ENCODE data around the gene RNGTT. TPM values are rescaled to one million over a fixed set of nuclear protein-coding genes. Genes with fewer than 3 reads are reported as not detected.

Gene RNGTT
- total and polyA plus RNA-seq, 8 donors = 1.8 to 31.6 (median 5.8) TPM

- no peaks in the 10 kb centered on the region for H3K9me3 ChIP-seq
- DNase-seq = no peak
- intact Hi-C loops (cut with DNase I; ENCODE audit: low total_unique reads) = no loop called here
- no peaks in the 10 kb centered on the region for H3K27me3 ChIP-seq
- peaks cover 0 to 46% (median 35%) of the 10 kb centered on the region in 4 donors for H3K36me3 ChIP-seq
- peaks cover 0 to 12% (median 0%) of the 10 kb centered on the region in 4 donors for H3K4me1 ChIP-seq
- no peak overlapping the region for H3K27ac ChIP-seq
- TF ChIP-seq CTCF (IDR thresholded peaks at IDR 0.05) (no peak), EP300 (IDR thresholded peaks at IDR 0.05) (no peak), POLR2A (IDR thresholded peaks at IDR 0.05) (no peak), POLR2AphosphoS5 (IDR thresholded peaks at IDR 0.05) (no peak)
- no peak overlapping the region for H3K4me3 ChIP-seq
Measured at GRCh38 chr6:88884361-88884760, 79.1 kb downstream of the RNGTT start.

- H3K4me3 ChIP-seq = no peak overlapping the region
- H3K36me3 ChIP-seq = peaks cover 0 to 31% (median 24%) of the 10 kb centered on the region in 4 donors
- H3K4me1 ChIP-seq = peaks cover 0 to 12% (median 0%) of the 10 kb centered on the region in 4 donors
- 86 to 100% (median 97%) methylated on average over 2 of the region's 2 CpGs for WGBS, 5 donors
- no peaks in the 10 kb centered on the region for H3K9me3 ChIP-seq
- TF ChIP-seq POLR2A (IDR thresholded peaks at IDR 0.05) = no peak
- TF ChIP-seq EP300 (IDR thresholded peaks at IDR 0.05) = no peak
- TF ChIP-seq CTCF (IDR thresholded peaks at IDR 0.05) = no peak
- no peak for TF ChIP-seq POLR2AphosphoS5 (IDR thresholded peaks at IDR 0.05)
- DNase-seq = no peak
- no peaks in the 10 kb centered on the region for H3K27me3 ChIP-seq
- H3K27ac ChIP-seq = no peak overlapping the region
- intact Hi-C loops (cut with DNase I; ENCODE audit: low total_unique reads) = no loop called here
Measured at GRCh38 chr6:88882536-88882935, 80.9 kb downstream of the RNGTT start.

- intact Hi-C loops (cut with DNase I; ENCODE audit: low total_unique reads) = no loop called here
- Histone ChIP-seq H3K27ac (no peak overlapping the region), H3K27me3 (no peaks in the 10 kb centered on the region)
Measured at GRCh38 chr6:88881451-88881850, 82.0 kb downstream of the RNGTT start.

GRCh38 chr6:88880021-88880420, 83.4 kb downstream of the RNGTT start:
- Histone ChIP-seq H3K27me3 (no peaks in the 10 kb centered on the region), H3K9me3 (no peaks in the 10 kb centered on the region), H3K36me3 (peaks cover 0 to 5% (median 4%) of the 10 kb centered on the region in 4 donors), H3K4me3 (no peak overlapping the region), H3K4me1 (peaks cover 0 to 12% (median 0%) of the 10 kb centered on the region in 4 donors), H3K27ac (no peak overlapping the region)
- no peak for DNase-seq
- 88 to 94% (median 91%) methylated on average over 2 of the region's 2 CpGs for WGBS, 5 donors
- TF ChIP-seq POLR2AphosphoS5 (IDR thresholded peaks at IDR 0.05) = no peak
- TF ChIP-seq EP300 (IDR thresholded peaks at IDR 0.05) = no peak
- TF ChIP-seq CTCF (IDR thresholded peaks at IDR 0.05) = no peak
- no peak for TF ChIP-seq POLR2A (IDR thresholded peaks at IDR 0.05)
- intact Hi-C loops (cut with DNase I; ENCODE audit: low total_unique reads) = no loop called here

More at GRCh38 chr6:88881451-88881850, 82.0 kb downstream of the RNGTT start:
- no peak for DNase-seq
- Histone ChIP-seq H3K4me3 (no peak overlapping the region), H3K9me3 (no peaks in the 10 kb centered on the region), H3K4me1 (peaks cover 0 to 12% (median 0%) of the 10 kb centered on the region in 4 donors), H3K36me3 (peaks cover 0 to 20% (median 17%) of the 10 kb centered on the region in 4 donors)
- 45 to 69% (median 60%) methylated on average over 1 of the region's 1 CpG for WGBS, 5 donors
- TF ChIP-seq EP300 (IDR thresholded peaks at IDR 0.05) (no peak), POLR2AphosphoS5 (IDR thresholded peaks at IDR 0.05) (no peak), POLR2A (IDR thresholded peaks at IDR 0.05) (no peak), CTCF (IDR thresholded peaks at IDR 0.05) (no peak)
